CD14-positive monocyte (primary cell): ENCODE results near the gene MTARC2. TPM values are rescaled to one million over a fixed set of nuclear protein-coding genes. Genes with fewer than 3 reads are reported as not detected.

Experiments used
- DNase-seq, 3 donors: peaks; one replicate each; pipeline ENCODE4 v3.0.0-alpha.2; 2011 to 2022
- H2AFZ ChIP-seq: 2 replicates; pipeline ENCODE4 v1.6.0; 2012; ENCODE audit warnings: mild to moderate bottlenecking, low read depth, low read length, inconsistent platforms; ENCODE audit not compliant: insufficient read depth, poor library complexity, severe bottlenecking
- H3K27ac ChIP-seq, 2 donors: 1 replicate in 1 of 2; 2 replicates in 1 of 2; pipeline ENCODE4 v1.5.1; 2012 to 2013; ENCODE audit warnings: low read length in 2 of 2, control low read depth in 1 of 2, inconsistent platforms in 1 of 2, low read depth in 1 of 2, mild to moderate bottlenecking in 1 of 2
- H3K27me3 ChIP-seq, 2 donors: one replicate each; pipeline versions ENCODE4 v1.6.0 to v1.6.1; 2011 to 2013; ENCODE audit warnings: low read length in 2 of 2; ENCODE audit not compliant: control insufficient read depth in 2 of 2, insufficient read depth in 2 of 2
- H3K36me3 ChIP-seq, 2 donors: replicated peaks in 1 of 2; 1 replicate in 1 of 2; 2 replicates in 1 of 2; pipeline versions ENCODE4 v1.5.1 to v1.6.1; 2012 to 2013; ENCODE audit warnings: low read length in 2 of 2, control low read depth in 1 of 2, inconsistent platforms in 1 of 2, mild to moderate bottlenecking in 1 of 2; ENCODE audit not compliant: insufficient read depth in 2 of 2, control insufficient read depth in 1 of 2
- H3K4me1 ChIP-seq, 2 donors: 1 replicate in 1 of 2; 2 replicates in 1 of 2; pipeline versions ENCODE4 v1.5.1 to v1.6.1; 2012 to 2013; ENCODE audit warnings: low read length in 2 of 2, control low read depth in 1 of 2, inconsistent platforms in 1 of 2, mild to moderate bottlenecking in 1 of 2, moderate library complexity in 1 of 2; ENCODE audit not compliant: insufficient read depth in 2 of 2, control insufficient read depth in 1 of 2
- H3K4me2 ChIP-seq: replicated peaks from 2 replicates; pipeline ENCODE3; 2012; ENCODE audit warnings: low read length, moderate library complexity, mild to moderate bottlenecking; ENCODE audit not compliant: poor library complexity, severe bottlenecking; ENCODE audit errors: extremely low read depth
- H3K4me3 ChIP-seq, 3 experiments: fragments of 200-600 bp in 1 of 3; sonication (generic) in 1 of 3; replicated peaks in 1 of 3; 1 replicate in 2 of 3; 2 replicates in 1 of 3; pipeline ENCODE4 v1.5.1; 2011 to 2013; ENCODE audit warnings: low read length in 3 of 3, mild to moderate bottlenecking in 3 of 3, control low read depth in 2 of 3, low read depth in 2 of 3, inconsistent platforms in 1 of 3, moderate library complexity in 1 of 3
- H3K79me2 ChIP-seq: 2 replicates; pipeline ENCODE4 v1.6.0; 2012; ENCODE audit warnings: mild to moderate bottlenecking, control low read depth, inconsistent platforms, low read length, moderate library complexity; ENCODE audit not compliant: insufficient read depth
- H3K9ac ChIP-seq: 2 replicates; pipeline ENCODE4 v1.6.0; 2017; ENCODE audit warnings: low read length, mild to moderate bottlenecking; ENCODE audit not compliant: insufficient read depth, poor library complexity, severe bottlenecking
- H3K9me3 ChIP-seq, 2 donors: replicated peaks in 1 of 2; 1 replicate in 1 of 2; 2 replicates in 1 of 2; pipeline versions ENCODE4 v1.5.1 to v1.6.1; 2012 to 2013; ENCODE audit warnings: low read length in 2 of 2, control low read depth in 1 of 2; ENCODE audit not compliant: control insufficient read depth in 1 of 2, insufficient read depth in 1 of 2
- H4K20me1 ChIP-seq: 2 replicates; pipeline ENCODE4 v1.6.0; 2012; ENCODE audit warnings: mild to moderate bottlenecking, low read length, control low read depth, moderate library complexity; ENCODE audit not compliant: insufficient read depth
- H3K27ac Mint-ChIP-seq, 7 donors: one replicate each; pipeline ENCODE4 v1.8.0; 2020; ENCODE audit warnings: mild to moderate bottlenecking in 7 of 7, mixed read lengths in 7 of 7, moderate library complexity in 6 of 7, inconsistent platforms in 2 of 7
- H3K27me3 Mint-ChIP-seq, 3 donors: one replicate each; pipeline ENCODE4 v1.8.0; 2021 to 2022; ENCODE audit warnings: low read depth in 3 of 3, mild to moderate bottlenecking in 3 of 3, mixed read lengths in 3 of 3, moderate library complexity in 3 of 3, inconsistent platforms in 1 of 3
- H3K36me3 Mint-ChIP-seq, 2 donors: one replicate each; pipeline ENCODE4 v1.8.0; 2020; ENCODE audit warnings: mixed read lengths in 2 of 2, inconsistent platforms in 1 of 2, mild to moderate bottlenecking in 1 of 2
- H3K4me1 Mint-ChIP-seq: one replicate; pipeline ENCODE4 v1.8.0; 2020; ENCODE audit warnings: mild to moderate bottlenecking, mixed read lengths
- H3K4me3 Mint-ChIP-seq, 2 donors: one replicate each; pipeline ENCODE4 v1.8.0; 2020; ENCODE audit warnings: mild to moderate bottlenecking in 2 of 2, mixed read lengths in 2 of 2, moderate library complexity in 1 of 2
- H3K9me3 Mint-ChIP-seq, 7 donors: one replicate each; pipeline ENCODE4 v1.8.0; 2020 to 2022; ENCODE audit warnings: mixed read lengths in 7 of 7, mild to moderate bottlenecking in 6 of 7, moderate library complexity in 6 of 7, inconsistent platforms in 2 of 7
- CTCF ChIP-seq: fragments of 200-600 bp; IDR thresholded peaks from one replicate; pipeline ENCODE4 v1.8.0; 2022; ENCODE audit warnings: antibody characterized with exemption, mild to moderate bottlenecking
- WGBS: methylation state at CpG from one replicate; pipeline ENCODE4 v1.1.5; 2013; ENCODE audit warnings: missing lambda C conversion rate; ENCODE audit not compliant: insufficient coverage; 5-methylcytosine and 5-hydroxymethylcytosine counted together
- intact Hi-C, 2 donors: fragments of 100-400 bp; cut with micrococcal nuclease; formaldehyde crosslinking; loops; one replicate each; pipeline versions ENCODE4 v1.15.0 to v1.15.1; 2023
- polyA plus RNA-seq, 3 donors: library from polyadenylated mRNA; depleted of rRNA in 1 of 3; unstranded in 2 of 3; stranded (reverse) in 1 of 3; fragments of 300-500 nt in 2 of 3; fragments of >200 nt in 1 of 3; fragmentation: Illumina TruSeq in 2 of 3; gene quantifications; 1 replicate in 2 of 3; 2 replicates in 1 of 3; pipeline ENCODE4 v1.2.3, GENCODE V29; 2012 to 2021

Gene MTARC2
- polyA plus RNA-seq, 3 donors = 0.29 to 0.81 (median 0.56) TPM

DNA sequence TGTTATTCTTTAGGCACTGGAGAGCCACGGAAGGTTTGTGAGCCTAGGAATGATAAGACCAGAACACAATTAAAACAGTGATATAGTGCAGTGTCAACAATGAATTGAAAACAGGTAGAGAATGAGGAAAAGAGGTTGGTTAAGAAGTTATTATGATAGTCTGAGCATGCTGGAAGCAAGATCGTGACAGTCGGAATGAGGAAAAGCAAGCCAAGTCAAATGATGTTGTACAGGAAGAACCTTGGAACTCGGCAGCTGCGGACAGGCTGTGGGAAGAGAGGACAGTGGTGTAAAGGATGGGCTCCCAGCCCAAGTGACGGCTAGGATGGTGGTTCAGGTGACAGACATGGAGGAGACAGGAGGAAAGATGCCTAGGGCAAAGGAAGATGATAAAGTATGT, 64.2 kb downstream of the MTARC2 start:
- Histone ChIP-seq H2AFZ (no peak overlapping the region), H3K4me3 (no peak overlapping the region), H3K9ac (no peak overlapping the region), H3K27ac (no peak overlapping the region), H3K4me2 (no peak overlapping the region), H3K36me3 (peaks cover 70 to 93% of the 10 kb centered on the region in 2 donors), H4K20me1 (peaks cover 16% of the 10 kb centered on the region), H3K4me1 (no peaks in the 10 kb centered on the region), H3K9me3 (no peaks in the 10 kb centered on the region), H3K27me3 (no peaks in the 10 kb centered on the region), H3K79me2 (no peaks in the 10 kb centered on the region)
- Mint-ChIP-seq H3K4me3 (no peak overlapping the region), H3K4me1 (peaks cover 5% of the 10 kb centered on the region), H3K27me3 (peaks cover 0 to 2% (median 0%) of the 10 kb centered on the region in 3 donors), H3K27ac (peak overlapping the region in 1 of 7 donors; percentile 35), H3K36me3 (peaks cover 84 to 96% of the 10 kb centered on the region in 2 donors), H3K9me3 (peaks cover 0 to 7% (median 3%) of the 10 kb centered on the region in 7 donors)
- no peak for DNase-seq
- intact Hi-C loops = loop anchor here in 1 of 2 donors (5.0 to 10.0 kb wide), 2 partner anchors 390 to 622 kb away; no protein-coding TSS in a partner anchor
- TF ChIP-seq CTCF = no peak
- 65% methylated on average over 6 of the region's 6 CpGs for WGBS

GRCh38 chr1:220813013-220813412, 64.9 kb downstream of the MTARC2 start:
- 81% methylated on average over 8 of the region's 12 CpGs for WGBS
- peaks cover 5% of the 10 kb centered on the region for H3K4me1 Mint-ChIP-seq
- no peak overlapping the region for H3K27ac ChIP-seq

More at GRCh38 chr1:220813013-220813412, 64.9 kb downstream of the MTARC2 start:
- Histone ChIP-seq H3K4me3 (no peak overlapping the region), H3K9ac (no peak overlapping the region), H3K4me2 (no peak overlapping the region), H3K4me1 (no peaks in the 10 kb centered on the region), H3K79me2 (no peaks in the 10 kb centered on the region), H3K9me3 (no peaks in the 10 kb centered on the region), H3K27me3 (no peaks in the 10 kb centered on the region), H2AFZ (no peak overlapping the region), H4K20me1 (peaks cover 16% of the 10 kb centered on the region), H3K36me3 (peaks cover 74 to 93% of the 10 kb centered on the region in 2 donors)
- H3K4me3 Mint-ChIP-seq = no peak overlapping the region
- intact Hi-C loops = loop anchor here in 1 of 2 donors (5.0 to 10.0 kb wide), 2 partner anchors 389 to 622 kb away; no protein-coding TSS in a partner anchor
- H3K27me3 Mint-ChIP-seq = peaks cover 0 to 2% (median 0%) of the 10 kb centered on the region in 3 donors
- peak overlapping the region in 2 of 7 donors; percentile 5 to 46 for H3K27ac Mint-ChIP-seq
- TF ChIP-seq CTCF = no peak
- H3K9me3 Mint-ChIP-seq = peaks cover 0 to 7% (median 3%) of the 10 kb centered on the region in 7 donors
- peak in 1 of 3 donors; percentile 26 for DNase-seq
- H3K36me3 Mint-ChIP-seq = peaks cover 85 to 96% of the 10 kb centered on the region in 2 donors
